Measurements from ENCODE around the gene ZC3H10. TPM values are rescaled to one million over a fixed set of nuclear protein-coding genes. Genes with fewer than 3 reads are reported as not detected.

ZC3H10 gene
- total RNA-seq, 1 donor from 2014 or later: 19.3 TPM

DNA sequence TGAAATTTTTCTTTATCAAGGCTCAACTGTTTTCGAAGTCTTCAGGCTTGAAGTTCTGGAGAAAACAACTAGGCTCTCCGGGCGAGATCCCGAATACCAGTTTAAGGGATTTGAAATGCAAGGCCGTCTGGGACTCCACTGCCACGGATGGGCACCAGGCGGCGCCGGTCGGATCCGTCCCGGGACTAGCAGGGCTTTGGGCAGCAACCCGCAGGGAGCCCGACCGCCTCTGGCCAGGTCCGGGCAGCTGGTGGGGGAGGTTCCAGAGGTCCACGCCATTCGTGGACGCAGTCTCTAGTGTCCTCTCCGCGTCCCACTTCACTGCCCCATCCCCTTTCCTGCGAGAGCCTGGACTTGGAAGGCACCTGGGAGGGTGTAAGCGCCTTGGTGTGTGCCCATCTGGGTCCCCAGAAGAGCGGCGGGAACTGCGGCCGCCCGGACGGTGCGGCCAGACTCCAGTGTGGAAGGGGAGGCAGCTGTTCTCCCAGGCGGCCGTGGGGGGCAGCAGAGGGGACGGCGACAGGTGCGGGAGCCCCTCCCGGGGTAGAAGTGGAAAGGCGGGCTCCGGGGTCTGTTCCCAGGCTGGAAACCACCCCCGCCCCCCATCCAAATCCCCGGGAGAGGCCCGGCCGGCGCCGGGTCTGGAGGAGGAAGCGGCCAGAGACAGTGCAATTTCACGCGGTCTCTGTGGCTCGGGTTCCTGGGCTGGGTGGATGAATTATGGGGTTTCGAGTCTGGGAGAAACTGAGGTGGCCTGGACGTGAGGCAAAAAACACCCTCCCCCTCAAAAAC lies 38.9 kb upstream of the ZC3H10 start:
- no peaks in the 10 kb centered on the region for H3K36me3 Mint-ChIP-seq (ENCODE audit: low read depth)
- H3K27ac Mint-ChIP-seq (ENCODE audit: unreplicated experiment): peak overlapping the region; percentile 91
- TF ChIP-seq, protein P1, sequence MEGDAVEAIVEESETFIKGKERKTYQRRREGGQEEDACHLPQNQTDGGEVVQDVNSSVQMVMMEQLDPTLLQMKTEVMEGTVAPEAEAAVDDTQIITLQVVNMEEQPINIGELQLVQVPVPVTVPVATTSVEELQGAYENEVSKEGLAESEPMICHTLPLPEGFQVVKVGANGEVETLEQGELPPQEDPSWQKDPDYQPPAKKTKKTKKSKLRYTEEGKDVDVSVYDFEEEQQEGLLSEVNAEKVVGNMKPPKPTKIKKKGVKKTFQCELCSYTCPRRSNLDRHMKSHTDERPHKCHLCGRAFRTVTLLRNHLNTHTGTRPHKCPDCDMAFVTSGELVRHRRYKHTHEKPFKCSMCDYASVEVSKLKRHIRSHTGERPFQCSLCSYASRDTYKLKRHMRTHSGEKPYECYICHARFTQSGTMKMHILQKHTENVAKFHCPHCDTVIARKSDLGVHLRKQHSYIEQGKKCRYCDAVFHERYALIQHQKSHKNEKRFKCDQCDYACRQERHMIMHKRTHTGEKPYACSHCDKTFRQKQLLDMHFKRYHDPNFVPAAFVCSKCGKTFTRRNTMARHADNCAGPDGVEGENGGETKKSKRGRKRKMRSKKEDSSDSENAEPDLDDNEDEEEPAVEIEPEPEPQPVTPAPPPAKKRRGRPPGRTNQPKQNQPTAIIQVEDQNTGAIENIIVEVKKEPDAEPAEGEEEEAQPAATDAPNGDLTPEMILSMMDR (conservative IDR thresholded peaks at IDR 0.05): peak; percentile 77
- peaks cover 36% of the 10 kb centered on the region for H3K4me1 Mint-ChIP-seq
- peaks cover 41% of the 10 kb centered on the region for H3K27me3 Mint-ChIP-seq (ENCODE audit: low read depth)
- H3K9me3 Mint-ChIP-seq: no peaks in the 10 kb centered on the region
- DNase-seq (ENCODE audit: low read depth, low spot score): peak; percentile 93
- peak overlapping the region; percentile 96 for H3K4me3 Mint-ChIP-seq

DNA sequence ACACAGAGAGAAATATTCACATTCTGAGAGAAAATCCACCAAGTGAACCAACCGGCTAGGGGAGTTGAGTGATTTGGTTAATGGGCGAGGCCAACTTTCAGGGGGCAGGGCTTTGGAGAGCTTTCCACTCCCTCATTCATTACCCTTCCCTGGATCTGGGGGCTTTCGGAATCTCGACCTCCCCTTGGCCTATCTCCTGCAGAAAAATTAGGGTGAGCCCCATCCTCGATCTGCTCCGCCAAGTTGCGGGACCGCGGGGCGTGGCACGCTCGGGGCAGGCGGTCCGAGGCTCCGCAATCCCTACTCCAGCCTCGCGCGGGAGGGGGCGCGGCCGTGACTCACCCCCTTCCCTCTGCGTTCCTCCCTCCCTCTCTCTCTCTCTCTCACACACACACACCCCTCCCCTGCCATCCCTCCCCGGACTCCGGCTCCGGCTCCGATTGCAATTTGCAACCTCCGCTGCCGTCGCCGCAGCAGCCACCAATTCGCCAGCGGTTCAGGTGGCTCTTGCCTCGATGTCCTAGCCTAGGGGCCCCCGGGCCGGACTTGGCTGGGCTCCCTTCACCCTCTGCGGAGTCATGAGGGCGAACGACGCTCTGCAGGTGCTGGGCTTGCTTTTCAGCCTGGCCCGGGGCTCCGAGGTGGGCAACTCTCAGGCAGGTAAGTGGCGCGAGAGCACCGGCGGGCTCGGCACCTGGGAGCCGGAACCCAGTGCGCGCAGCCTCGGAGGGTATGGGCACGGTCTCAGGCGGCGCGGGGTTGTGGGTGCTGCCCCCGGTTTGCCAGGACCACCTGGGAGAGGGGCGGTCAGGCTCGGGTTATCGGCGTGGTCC lies 38.1 kb upstream of the ZC3H10 start, which contains the start of gene ERBB3:
Gene ERBB3 (plus strand): TSS at position 443 of the 833 bp plus-strand sequence. CDS start 136 bp downstream, at position 579.
- TF ChIP-seq, protein P1 (conservative IDR thresholded peaks at IDR 0.05): no peak
- peak within 1 kb of the TSS; percentile 96 for H3K4me3 Mint-ChIP-seq
- H3K36me3 Mint-ChIP-seq (ENCODE audit: low read depth): peaks cover 4% of the 10 kb centered on the region
- H3K4me1 Mint-ChIP-seq: peaks cover 39% of the 10 kb centered on the region
- peak; percentile 50 for DNase-seq (ENCODE audit: low read depth, low spot score)
- H3K9me3 Mint-ChIP-seq: no peaks in the 10 kb centered on the region
- H3K27me3 Mint-ChIP-seq (ENCODE audit: low read depth): peaks cover 41% of the 10 kb centered on the region
- peak within 1 kb of the TSS; percentile 97 for H3K27ac Mint-ChIP-seq (ENCODE audit: unreplicated experiment)

DNA sequence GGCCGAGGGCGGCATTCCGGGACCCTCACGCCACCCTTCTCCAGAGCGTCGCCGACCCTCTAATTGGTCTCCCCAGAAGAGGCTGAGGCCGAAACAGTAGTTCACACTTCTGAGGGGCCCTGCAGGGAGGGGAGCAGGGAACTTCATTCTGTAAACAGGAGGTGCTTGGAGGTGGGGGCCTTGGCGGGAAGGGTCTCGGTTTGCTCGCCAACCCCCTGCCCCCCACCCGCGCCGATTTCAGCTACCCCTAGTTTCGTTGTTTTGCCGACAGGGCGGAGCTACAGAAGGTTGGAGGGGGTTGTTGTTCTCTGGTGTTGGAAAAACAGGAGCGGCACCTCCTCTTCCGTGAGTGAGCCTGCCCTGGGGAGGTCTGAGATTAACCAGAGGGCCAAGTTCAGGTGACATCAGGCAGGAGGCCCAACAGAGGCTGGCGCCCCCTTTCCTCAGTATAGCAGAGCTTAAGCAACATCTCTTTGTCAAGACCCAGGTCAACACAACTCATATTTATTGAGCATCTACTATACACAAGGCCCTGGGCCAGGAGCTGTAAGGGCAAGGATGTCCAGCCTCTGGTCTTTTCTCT lies 37.4 kb upstream of the ZC3H10 start:
- Mint-ChIP-seq H3K4me3 (peak overlapping the region; percentile 96), H3K9me3 (no peaks in the 10 kb centered on the region), H3K27me3 (ENCODE audit: low read depth) (peaks cover 41% of the 10 kb centered on the region), H3K36me3 (ENCODE audit: low read depth) (peaks cover 8% of the 10 kb centered on the region), H3K4me1 (peaks cover 43% of the 10 kb centered on the region), H3K27ac (ENCODE audit: unreplicated experiment) (peak overlapping the region; percentile 97)
- TF ChIP-seq, protein P1 (conservative IDR thresholded peaks at IDR 0.05): peak; percentile 32
- no peak for DNase-seq (ENCODE audit: low read depth, low spot score)

DNA sequence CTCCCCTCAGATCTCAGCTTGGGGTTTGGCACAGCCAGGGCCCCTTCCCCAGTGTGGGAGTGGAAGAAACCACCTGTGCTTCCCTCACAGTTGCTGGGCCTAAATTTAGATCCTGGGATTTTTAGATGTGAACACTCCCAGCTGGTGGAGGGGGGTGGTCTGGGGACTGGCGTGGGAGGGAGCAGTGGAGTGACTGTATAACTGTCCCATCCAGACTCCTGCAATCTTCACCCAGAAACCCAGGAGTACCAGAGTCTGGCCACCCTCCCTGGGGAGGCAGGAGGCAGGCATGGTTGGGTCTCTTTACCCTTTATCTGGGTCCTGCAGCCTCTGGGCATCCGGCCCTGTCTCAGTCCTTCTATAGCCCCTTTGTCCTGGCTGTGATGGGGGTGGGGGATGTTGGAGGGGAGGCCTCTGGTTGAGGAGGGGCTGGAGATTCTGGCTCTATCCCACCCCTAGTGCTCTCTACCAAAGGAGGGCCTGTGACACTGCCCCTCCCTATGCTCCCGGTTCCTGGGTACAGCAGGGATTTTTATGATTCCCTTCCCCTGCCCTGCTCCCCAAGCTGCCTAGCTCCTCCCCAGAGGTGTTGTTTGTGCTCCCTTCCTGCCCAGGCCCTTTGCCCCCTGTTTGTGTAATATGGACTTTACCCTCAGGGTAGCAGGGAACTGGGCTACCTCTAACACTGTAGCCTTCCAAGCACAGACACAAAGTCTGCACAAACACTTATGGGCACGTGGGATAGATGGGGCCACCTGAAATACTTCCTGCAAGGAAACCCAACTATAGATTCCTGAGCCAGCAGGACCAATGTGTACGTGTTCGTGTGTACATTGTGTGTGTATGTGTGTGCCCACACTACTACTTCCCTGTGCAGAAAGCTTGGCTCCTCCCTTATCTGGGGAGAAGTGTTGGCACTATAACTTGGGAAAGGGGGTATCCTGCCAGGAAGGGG lies 36.4 kb upstream of the ZC3H10 start:
- peaks cover 41% of the 10 kb centered on the region for H3K27me3 Mint-ChIP-seq (ENCODE audit: low read depth)
- H3K4me1 Mint-ChIP-seq: peaks cover 43% of the 10 kb centered on the region
- peaks cover 8% of the 10 kb centered on the region for H3K36me3 Mint-ChIP-seq (ENCODE audit: low read depth)
- TF ChIP-seq, protein P1 (conservative IDR thresholded peaks at IDR 0.05): no peak
- H3K4me3 Mint-ChIP-seq: peak overlapping the region; percentile 96
- peak overlapping the region; percentile 97 for H3K27ac Mint-ChIP-seq (ENCODE audit: unreplicated experiment)
- no peaks in the 10 kb centered on the region for H3K9me3 Mint-ChIP-seq
- peak; percentile 47 for DNase-seq (ENCODE audit: low read depth, low spot score)
